Neural crest cell (in vitro differentiated cells): ENCODE results near the gene MYO9B. TPM values are rescaled to one million over a fixed set of nuclear protein-coding genes. Genes with fewer than 3 reads are reported as not detected.
A peak's percentile ranks its signal among the peaks of the same experiment; 100 is the strongest.

Source experiments
- DNase-seq: peaks from one replicate; pipeline ENCODE4 v3.0.0; 2021; ENCODE audit warnings: low read depth, mixed read lengths, low spot score
- H3K27ac Mint-ChIP-seq: one replicate; pipeline ENCODE4 v1.8.0; 2021; ENCODE audit warnings: mild to moderate bottlenecking, mixed read lengths; ENCODE audit not compliant: unreplicated experiment
- H3K27me3 Mint-ChIP-seq: 2 replicates; pipeline ENCODE4 v1.8.0; 2021; ENCODE audit warnings: low read depth, mild to moderate bottlenecking, mixed read lengths
- H3K36me3 Mint-ChIP-seq: 2 replicates; pipeline ENCODE4 v1.8.0; 2021; ENCODE audit warnings: low read depth, mild to moderate bottlenecking, mixed read lengths
- H3K4me1 Mint-ChIP-seq: 2 replicates; pipeline ENCODE4 v1.8.0; 2021; ENCODE audit warnings: mixed read lengths
- H3K4me3 Mint-ChIP-seq: one replicate; pipeline ENCODE4 v1.8.0; 2021; ENCODE audit warnings: mild to moderate bottlenecking, mixed read lengths
- H3K9me3 Mint-ChIP-seq: 2 replicates; pipeline ENCODE4 v1.8.0; 2021; ENCODE audit warnings: mixed read lengths
- total RNA-seq: library from RNA; stranded (reverse); gene quantifications from 2 replicates; pipeline ENCODE4 v1.2.1, GENCODE V29; 2021
- TF ChIP-seq, protein P1 (sequence below): fragments of 200-600 bp; sonication (generic); conservative IDR thresholded peaks from 2 replicates; pipeline ENCODE4 v1.5.0; 2021; ENCODE audit warnings: antibody characterized with exemption, mild to moderate bottlenecking

The MYO9B gene
- total RNA-seq, 1 donor from 2014 or later = 113 TPM

GRCh38 chr19:17226002-17226933, 150.7 kb downstream of the MYO9B start, which contains the start of gene OCEL1:
Gene OCEL1 (plus strand): TSS chr19:17226226. CDS start chr19:17226248, 22 bp downstream.
- peak within 1 kb of the TSS; percentile 93 for H3K27ac Mint-ChIP-seq
- H3K36me3 Mint-ChIP-seq = no peaks in the 10 kb centered on the region
- H3K4me3 Mint-ChIP-seq = peak within 1 kb of the TSS; percentile 91
- no peaks in the 10 kb centered on the region for H3K9me3 Mint-ChIP-seq
- peaks cover 5% of the 10 kb centered on the region for H3K4me1 Mint-ChIP-seq
- TF ChIP-seq, protein P1, sequence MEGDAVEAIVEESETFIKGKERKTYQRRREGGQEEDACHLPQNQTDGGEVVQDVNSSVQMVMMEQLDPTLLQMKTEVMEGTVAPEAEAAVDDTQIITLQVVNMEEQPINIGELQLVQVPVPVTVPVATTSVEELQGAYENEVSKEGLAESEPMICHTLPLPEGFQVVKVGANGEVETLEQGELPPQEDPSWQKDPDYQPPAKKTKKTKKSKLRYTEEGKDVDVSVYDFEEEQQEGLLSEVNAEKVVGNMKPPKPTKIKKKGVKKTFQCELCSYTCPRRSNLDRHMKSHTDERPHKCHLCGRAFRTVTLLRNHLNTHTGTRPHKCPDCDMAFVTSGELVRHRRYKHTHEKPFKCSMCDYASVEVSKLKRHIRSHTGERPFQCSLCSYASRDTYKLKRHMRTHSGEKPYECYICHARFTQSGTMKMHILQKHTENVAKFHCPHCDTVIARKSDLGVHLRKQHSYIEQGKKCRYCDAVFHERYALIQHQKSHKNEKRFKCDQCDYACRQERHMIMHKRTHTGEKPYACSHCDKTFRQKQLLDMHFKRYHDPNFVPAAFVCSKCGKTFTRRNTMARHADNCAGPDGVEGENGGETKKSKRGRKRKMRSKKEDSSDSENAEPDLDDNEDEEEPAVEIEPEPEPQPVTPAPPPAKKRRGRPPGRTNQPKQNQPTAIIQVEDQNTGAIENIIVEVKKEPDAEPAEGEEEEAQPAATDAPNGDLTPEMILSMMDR = no peak
- peaks cover 4% of the 10 kb centered on the region for H3K27me3 Mint-ChIP-seq
- peak; percentile 94 for DNase-seq

DNA sequence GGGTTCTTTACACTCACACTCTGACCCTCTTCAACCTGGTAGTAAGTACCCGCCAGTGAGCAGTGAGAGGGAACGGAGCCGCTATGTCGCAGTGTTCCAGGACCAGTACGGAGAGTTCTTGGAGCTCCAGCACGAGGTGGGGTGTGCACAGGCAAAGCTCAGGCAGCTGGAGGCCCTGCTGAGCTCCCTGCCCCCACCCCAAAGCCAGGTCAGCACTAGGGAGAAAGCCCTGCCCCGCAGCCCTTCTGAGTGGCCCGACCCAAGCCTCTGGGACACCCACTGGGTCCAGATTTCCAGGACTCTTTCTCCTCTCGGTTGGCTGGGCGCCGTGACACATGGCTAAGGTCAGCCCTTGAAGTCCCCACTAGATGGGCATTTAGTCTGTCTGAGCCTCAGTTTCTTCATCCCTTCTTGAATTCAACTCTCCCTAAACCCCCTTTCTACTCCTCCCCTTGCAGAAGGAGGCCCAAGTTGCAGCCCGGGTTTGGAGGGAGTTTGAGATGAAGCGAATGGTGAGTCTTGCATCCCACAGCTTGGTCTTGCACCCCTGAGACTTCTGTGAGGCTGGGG, 152.3 kb downstream of the MYO9B start:
- Mint-ChIP-seq H3K27ac (no peak overlapping the region), H3K4me1 (peaks cover 5% of the 10 kb centered on the region)

GRCh38 chr19:17229890-17230289, 154.3 kb downstream of the MYO9B start:
- no peak for DNase-seq
- H3K27ac Mint-ChIP-seq = no peak overlapping the region
- H3K27me3 Mint-ChIP-seq = peaks cover 4% of the 10 kb centered on the region
- peaks cover 8% of the 10 kb centered on the region for H3K4me1 Mint-ChIP-seq
- TF ChIP-seq, protein P1 = no peak
- H3K9me3 Mint-ChIP-seq = no peaks in the 10 kb centered on the region
- no peaks in the 10 kb centered on the region for H3K36me3 Mint-ChIP-seq
- no peak overlapping the region for H3K4me3 Mint-ChIP-seq

More for the DNA sequence above, 152.3 kb downstream of the MYO9B start:
- H3K27me3 Mint-ChIP-seq = peaks cover 4% of the 10 kb centered on the region
- no peak for DNase-seq
- H3K4me3 Mint-ChIP-seq = peak overlapping the region; percentile 91
- H3K36me3 Mint-ChIP-seq = no peaks in the 10 kb centered on the region
- no peaks in the 10 kb centered on the region for H3K9me3 Mint-ChIP-seq
- TF ChIP-seq, protein P1 = no peak

GRCh38 chr19:17232258-17232657, 156.7 kb downstream of the MYO9B start:
- peaks cover 7% of the 10 kb centered on the region for H3K4me1 Mint-ChIP-seq
- H3K36me3 Mint-ChIP-seq = no peaks in the 10 kb centered on the region
- H3K4me3 Mint-ChIP-seq = peak overlapping the region; percentile 41
- TF ChIP-seq, protein P1 = no peak
- no peaks in the 10 kb centered on the region for H3K27me3 Mint-ChIP-seq
- H3K27ac Mint-ChIP-seq = no peak overlapping the region
- no peak for DNase-seq
- H3K9me3 Mint-ChIP-seq = no peaks in the 10 kb centered on the region

- H3K4me3 Mint-ChIP-seq = peak overlapping the region; percentile 80
- H3K36me3 Mint-ChIP-seq = no peaks in the 10 kb centered on the region
- no peaks in the 10 kb centered on the region for H3K27me3 Mint-ChIP-seq
- TF ChIP-seq, protein P1 = no peak
- no peaks in the 10 kb centered on the region for H3K9me3 Mint-ChIP-seq
- no peak overlapping the region for H3K27ac Mint-ChIP-seq
- no peak for DNase-seq
- H3K4me1 Mint-ChIP-seq = peaks cover 9% of the 10 kb centered on the region
Measured at GRCh38 chr19:17234911-17235299, 159.3 kb downstream of the MYO9B start.
